Activated naive CD4-positive, alpha-beta T cell treated with Interleukin-2 at 50 U/mL for 16 hours (primary cell): ENCODE measurements around the gene BST2.

Experiments used
- DNase-seq: peaks from one replicate; pipeline ENCODE4 v3.0.0-alpha.2; 2020

The BST2 gene

GRCh38 chr19:17419154-17419620 is 13.8 kb upstream of the BST2 start:
- DNase-seq: no peak

GRCh38 chr19:17418710-17419109 is 13.3 kb upstream of the BST2 start:
- DNase-seq: no peak

GRCh38 chr19:17415121-17415520 is 9.7 kb upstream of the BST2 start:
- no peak for DNase-seq

- no peak for DNase-seq
Observed at GRCh38 chr19:17414097-17414496, 8.7 kb upstream of the BST2 start.

GRCh38 chr19:17411801-17412200 is 6.4 kb upstream of the BST2 start:
- DNase-seq: no peak

GRCh38 chr19:17409990-17410389 is 4.6 kb upstream of the BST2 start:
- DNase-seq: no peak

GRCh38 chr19:17406887-17407196 is 1.4 kb upstream of the BST2 start:
- DNase-seq: no peak

- DNase-seq: peak; percentile 13
Observed at GRCh38 chr19:17406046-17406886, 836 bp upstream of the BST2 start.

GRCh38 chr19:17404621-17405249 is 695 bp downstream of the BST2 start:
- peak; percentile 10 for DNase-seq

GRCh38 chr19:17404015-17404414 is 1.4 kb downstream of the BST2 start:
- DNase-seq: peak; percentile 16

- peak; percentile 35 for DNase-seq
Observed at GRCh38 chr19:17402982-17403855, 2.2 kb downstream of the BST2 start.

GRCh38 chr19:17401628-17402027 is 3.8 kb downstream of the BST2 start:
- DNase-seq: no peak

- DNase-seq: no peak
Observed at GRCh38 chr19:17398902-17399527, 6.4 kb downstream of the BST2 start.

- peak; percentile 79 for DNase-seq
Observed at GRCh38 chr19:17394891-17395415, 10.5 kb downstream of the BST2 start.

GRCh38 chr19:17393914-17394313 is 11.5 kb downstream of the BST2 start, which contains the start of gene CCDC194:
CCDC194 (minus strand) TSS chr19:17394196; CDS start chr19:17394158, 38 bp downstream.
- DNase-seq: no peak

GRCh38 chr19:17393002-17393401 is 12.4 kb downstream of the BST2 start:
- DNase-seq: no peak

- DNase-seq: no peak
Observed at GRCh38 chr19:17391371-17392151, 13.9 kb downstream of the BST2 start.

GRCh38 chr19:17390665-17391370 is 14.6 kb downstream of the BST2 start:
- peak; percentile 94 for DNase-seq

- peak; percentile 12 for DNase-seq
Observed at GRCh38 chr19:17389957-17390664, 15.3 kb downstream of the BST2 start.

GRCh38 chr19:17389288-17389687 is 16.1 kb downstream of the BST2 start:
- DNase-seq: no peak
